ENCODE results near the gene PDLIM1.

Gene PDLIM1

DNA sequence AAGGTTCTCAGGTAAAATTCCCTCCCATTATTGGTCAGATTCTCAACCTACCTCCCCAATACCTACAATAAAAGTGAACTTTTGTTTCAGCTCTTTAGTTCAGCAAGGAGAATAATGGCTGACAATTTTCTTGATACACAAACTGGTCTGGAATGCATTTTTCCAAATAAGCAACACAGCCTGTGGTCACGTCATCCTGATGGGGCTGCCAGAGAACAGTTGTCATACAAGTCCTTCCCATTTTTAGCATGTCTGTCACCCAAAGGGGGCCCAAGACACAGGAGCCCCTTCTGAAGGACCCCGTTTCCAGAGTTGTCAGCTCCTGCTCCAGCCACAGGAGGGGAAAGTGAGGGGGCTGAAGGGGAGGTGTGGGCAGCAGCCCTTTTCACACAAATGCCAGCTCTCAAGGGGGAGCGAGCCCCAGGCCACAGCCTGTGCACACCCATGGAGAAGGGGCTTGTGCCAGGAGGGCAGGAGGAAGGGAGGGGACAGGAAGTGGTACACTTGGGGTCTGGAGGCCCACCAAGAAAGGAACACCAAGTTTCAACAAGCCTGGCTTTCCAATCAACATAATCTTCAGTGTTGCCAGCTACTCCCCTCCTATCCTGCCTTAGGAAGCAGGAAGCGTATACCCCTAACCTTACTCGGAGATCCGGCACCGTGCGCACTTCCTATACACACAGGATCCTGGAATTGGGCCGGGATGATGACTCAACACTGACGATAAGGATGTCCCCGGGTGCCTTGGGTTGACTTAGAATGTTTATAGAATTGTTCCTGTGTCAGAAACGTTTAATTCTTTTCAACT is 43.4 kb upstream of the PDLIM1 start:
- TF ChIP-seq, protein P1, sequence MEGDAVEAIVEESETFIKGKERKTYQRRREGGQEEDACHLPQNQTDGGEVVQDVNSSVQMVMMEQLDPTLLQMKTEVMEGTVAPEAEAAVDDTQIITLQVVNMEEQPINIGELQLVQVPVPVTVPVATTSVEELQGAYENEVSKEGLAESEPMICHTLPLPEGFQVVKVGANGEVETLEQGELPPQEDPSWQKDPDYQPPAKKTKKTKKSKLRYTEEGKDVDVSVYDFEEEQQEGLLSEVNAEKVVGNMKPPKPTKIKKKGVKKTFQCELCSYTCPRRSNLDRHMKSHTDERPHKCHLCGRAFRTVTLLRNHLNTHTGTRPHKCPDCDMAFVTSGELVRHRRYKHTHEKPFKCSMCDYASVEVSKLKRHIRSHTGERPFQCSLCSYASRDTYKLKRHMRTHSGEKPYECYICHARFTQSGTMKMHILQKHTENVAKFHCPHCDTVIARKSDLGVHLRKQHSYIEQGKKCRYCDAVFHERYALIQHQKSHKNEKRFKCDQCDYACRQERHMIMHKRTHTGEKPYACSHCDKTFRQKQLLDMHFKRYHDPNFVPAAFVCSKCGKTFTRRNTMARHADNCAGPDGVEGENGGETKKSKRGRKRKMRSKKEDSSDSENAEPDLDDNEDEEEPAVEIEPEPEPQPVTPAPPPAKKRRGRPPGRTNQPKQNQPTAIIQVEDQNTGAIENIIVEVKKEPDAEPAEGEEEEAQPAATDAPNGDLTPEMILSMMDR (IDR thresholded peaks at IDR 0.05; ENCODE audit: low read depth, low read length) = no peak
- H3K4me3 ChIP-seq (ENCODE audit: low read depth, low read length) = peak overlapping the region; percentile 7; the same call in 1 of the 2 replicates

GRCh38 chr10:95332666-95333249 is 42.0 kb upstream of the PDLIM1 start:
- no peak overlapping the region for H3K4me3 ChIP-seq (ENCODE audit: low read depth, low read length)
- TF ChIP-seq, protein P1 (IDR thresholded peaks at IDR 0.05; ENCODE audit: low read depth, low read length) = no peak

DNA sequence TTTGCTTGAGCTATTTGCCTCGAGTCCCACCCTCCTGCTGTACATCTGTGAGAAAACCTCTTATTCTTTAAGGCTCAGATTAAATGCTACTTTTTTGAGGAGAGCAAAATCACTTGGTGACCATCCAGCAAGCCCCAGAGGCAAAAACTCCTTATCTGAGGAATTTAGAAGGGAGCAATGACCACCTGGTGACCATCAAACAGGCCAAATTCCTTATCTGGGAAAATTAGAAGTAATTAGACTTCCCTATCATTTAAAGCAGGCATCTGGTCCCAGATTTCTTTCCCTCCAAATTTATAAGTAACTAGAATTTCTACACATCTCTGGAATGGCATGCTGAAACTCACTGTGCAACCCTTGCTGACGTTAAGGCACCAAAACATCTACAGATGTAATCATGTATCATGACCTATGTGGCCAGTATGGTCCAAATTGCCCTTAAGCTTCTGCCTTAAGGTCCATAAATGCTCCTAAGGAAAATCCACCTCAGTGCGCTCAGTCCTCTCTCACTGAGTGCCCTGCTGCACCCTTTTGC is 40.9 kb upstream of the PDLIM1 start:
- TF ChIP-seq, protein P1 (IDR thresholded peaks at IDR 0.05; ENCODE audit: low read depth, low read length) = no peak
- H3K4me3 ChIP-seq (ENCODE audit: low read depth, low read length) = no peak overlapping the region

- TF ChIP-seq, protein P1 (IDR thresholded peaks at IDR 0.05; ENCODE audit: low read depth, low read length) = no peak
These were observed 40.2 kb upstream of the PDLIM1 start for GRCh38 chr10:95330966-95331453.

GRCh38 chr10:95329296-95329695 is 38.5 kb upstream of the PDLIM1 start:
- H3K4me3 ChIP-seq (ENCODE audit: low read depth, low read length) = no peak overlapping the region
- TF ChIP-seq, protein P1 (IDR thresholded peaks at IDR 0.05; ENCODE audit: low read depth, low read length) = no peak

More at GRCh38 chr10:95330966-95331453, 40.2 kb upstream of the PDLIM1 start:
- H3K4me3 ChIP-seq (ENCODE audit: low read depth, low read length) = no peak overlapping the region

GRCh38 chr10:95328013-95328412 is 37.2 kb upstream of the PDLIM1 start:
- TF ChIP-seq, protein P1 (IDR thresholded peaks at IDR 0.05; ENCODE audit: low read depth, low read length) = no peak
- H3K4me3 ChIP-seq (ENCODE audit: low read depth, low read length) = no peak overlapping the region

DNA sequence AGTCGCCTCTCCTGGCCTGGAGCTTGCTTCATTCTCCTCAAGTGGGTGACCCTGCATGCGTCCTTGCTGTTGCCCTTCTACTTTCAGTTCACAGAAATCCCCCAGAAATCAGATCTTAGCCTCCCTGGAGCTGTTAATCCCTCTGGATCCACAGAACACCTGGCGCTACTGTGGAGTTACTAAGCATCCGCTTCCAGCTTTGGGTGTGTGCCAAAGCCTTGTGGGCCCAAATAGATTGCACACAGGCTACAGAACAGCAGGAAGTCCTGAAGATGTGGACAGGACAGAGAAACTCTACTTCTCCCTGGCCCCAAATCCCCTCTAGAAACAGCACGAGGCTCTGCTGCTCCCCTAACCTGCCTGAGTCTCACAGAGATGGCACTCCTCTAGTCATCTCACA is 36.6 kb upstream of the PDLIM1 start:
- H3K4me3 ChIP-seq (ENCODE audit: low read depth, low read length) = no peak overlapping the region
- TF ChIP-seq, protein P1 (IDR thresholded peaks at IDR 0.05; ENCODE audit: low read depth, low read length) = no peak

Data from WI38 (cell line).